ENCODE measurements around the gene FAM200C. TPM values are rescaled to one million over a fixed set of nuclear protein-coding genes. Genes with fewer than 3 reads are reported as not detected.

The FAM200C gene
- total and polyA plus RNA-seq, 8 donors = 3.6 to 19.2 (median 14.7) TPM

GRCh38 chr5:160445132-160445531 is 45.3 kb upstream of the FAM200C start:
- TF ChIP-seq CTCF (IDR thresholded peaks at IDR 0.05) = no peak
- Histone ChIP-seq H3K27me3 (no peaks in the 10 kb centered on the region), H3K9me3 (no peaks in the 10 kb centered on the region), H3K4me1 (no peaks in the 10 kb centered on the region), H3K4me3 (no peak overlapping the region), H3K36me3 (no peaks in the 10 kb centered on the region), H3K27ac (no peak overlapping the region)
- DNase-seq (no peak), ATAC-seq (no peak)
- intact Hi-C loops (cut with DNase I) = no loop called here

- Histone ChIP-seq H3K9me3 (no peaks in the 10 kb centered on the region), H3K36me3 (no peaks in the 10 kb centered on the region), H3K4me3 (no peak overlapping the region), H3K4me1 (peaks cover 0 to 1% of the 10 kb centered on the region in 2 donors), H3K27ac (no peak overlapping the region), H3K27me3 (no peaks in the 10 kb centered on the region)
- no peak for TF ChIP-seq CTCF (IDR thresholded peaks at IDR 0.05)
- ATAC-seq = no peak
- intact Hi-C loops (cut with DNase I) = no loop called here
- no peak for DNase-seq
These were observed 44.6 kb upstream of the FAM200C start for GRCh38 chr5:160444407-160444806.

GRCh38 chr5:160442824-160443431 is 43.1 kb upstream of the FAM200C start:
- H3K4me3 ChIP-seq = no peak overlapping the region
- DNase-seq (peak in 1 of 4 donors; percentile 19), ATAC-seq (no peak)
- no peak overlapping the region for H3K27ac ChIP-seq
- H3K9me3 ChIP-seq = no peaks in the 10 kb centered on the region
- H3K36me3 ChIP-seq = no peaks in the 10 kb centered on the region
- TF ChIP-seq CTCF (IDR thresholded peaks at IDR 0.05) = no peak
- peaks cover 7 to 11% of the 10 kb centered on the region in 2 donors for H3K4me1 ChIP-seq
- intact Hi-C loops (cut with DNase I) = no loop called here
- H3K27me3 ChIP-seq = no peaks in the 10 kb centered on the region

- Histone ChIP-seq H3K27ac (no peak overlapping the region), H3K4me3 (no peak overlapping the region), H3K36me3 (no peaks in the 10 kb centered on the region), H3K9me3 (no peaks in the 10 kb centered on the region), H3K27me3 (no peaks in the 10 kb centered on the region), H3K4me1 (peaks cover 7 to 11% of the 10 kb centered on the region in 2 donors)
- ATAC-seq (no peak), DNase-seq (no peak)
- intact Hi-C loops (cut with DNase I) = no loop called here
- TF ChIP-seq CTCF (IDR thresholded peaks at IDR 0.05) = no peak
These were observed 41.5 kb upstream of the FAM200C start for GRCh38 chr5:160441311-160441781.

- Histone ChIP-seq H3K36me3 (no peaks in the 10 kb centered on the region), H3K4me3 (peak overlapping the region; percentile 18 to 29), H3K27ac (peak overlapping the region in 1 of 2 donors; percentile 71), H3K9me3 (no peaks in the 10 kb centered on the region), H3K4me1 (peaks cover 7 to 11% of the 10 kb centered on the region in 2 donors), H3K27me3 (no peaks in the 10 kb centered on the region)
- intact Hi-C loops (cut with DNase I) = no loop called here
- ATAC-seq (peak; percentile 98), DNase-seq (peak; percentile 79 to 94 (median 84))
- peak; percentile 92 for TF ChIP-seq CTCF (IDR thresholded peaks at IDR 0.05)
These were observed 39.3 kb upstream of the FAM200C start for GRCh38 chr5:160439205-160439600.

Measured in left lung (tissue), 10 donors.